GM12892 (cell line): ENCODE data around the gene GPC5.

Source experiments
- POLR2AphosphoS5 ChIP-seq: IDR thresholded peaks from 2 replicates; pipeline ENCODE4 v1.6.1; 2011; ENCODE audit warnings: low read depth, low read length, control low read depth
- TAF1 ChIP-seq: IDR thresholded peaks from 2 replicates; pipeline ENCODE4 v1.6.1; 2011; ENCODE audit warnings: low read depth, mild to moderate bottlenecking, control low read depth, low read length, borderline replicate concordance

DNA sequence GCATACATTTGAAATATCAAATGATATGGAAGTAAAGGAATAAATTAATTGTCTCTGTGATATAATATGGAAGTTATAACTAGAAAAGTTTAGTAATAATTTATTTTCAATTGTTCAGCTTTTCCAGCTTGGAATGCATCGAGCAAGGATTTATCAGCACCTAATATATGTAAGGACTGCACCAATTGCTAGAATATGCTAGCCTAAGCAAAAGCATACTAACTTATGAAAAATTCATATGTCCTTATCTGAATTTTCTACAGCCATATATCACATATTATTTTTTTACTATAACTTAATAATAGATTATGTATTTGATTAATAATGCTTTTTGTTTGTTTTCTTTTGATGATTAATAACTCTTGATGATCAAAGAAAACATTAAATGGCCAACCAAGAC is 979.0 kb downstream of the GPC5 start:
- TF ChIP-seq POLR2AphosphoS5: no peak
- no peak for TF ChIP-seq TAF1
